ENCODE results near the gene MAP3K10. TPM values are rescaled to one million over a fixed set of nuclear protein-coding genes. Genes with fewer than 3 reads are reported as not detected.

MAP3K10 gene
- total RNA-seq, 1 experiment from 2014 or later: 12.0 TPM

DNA sequence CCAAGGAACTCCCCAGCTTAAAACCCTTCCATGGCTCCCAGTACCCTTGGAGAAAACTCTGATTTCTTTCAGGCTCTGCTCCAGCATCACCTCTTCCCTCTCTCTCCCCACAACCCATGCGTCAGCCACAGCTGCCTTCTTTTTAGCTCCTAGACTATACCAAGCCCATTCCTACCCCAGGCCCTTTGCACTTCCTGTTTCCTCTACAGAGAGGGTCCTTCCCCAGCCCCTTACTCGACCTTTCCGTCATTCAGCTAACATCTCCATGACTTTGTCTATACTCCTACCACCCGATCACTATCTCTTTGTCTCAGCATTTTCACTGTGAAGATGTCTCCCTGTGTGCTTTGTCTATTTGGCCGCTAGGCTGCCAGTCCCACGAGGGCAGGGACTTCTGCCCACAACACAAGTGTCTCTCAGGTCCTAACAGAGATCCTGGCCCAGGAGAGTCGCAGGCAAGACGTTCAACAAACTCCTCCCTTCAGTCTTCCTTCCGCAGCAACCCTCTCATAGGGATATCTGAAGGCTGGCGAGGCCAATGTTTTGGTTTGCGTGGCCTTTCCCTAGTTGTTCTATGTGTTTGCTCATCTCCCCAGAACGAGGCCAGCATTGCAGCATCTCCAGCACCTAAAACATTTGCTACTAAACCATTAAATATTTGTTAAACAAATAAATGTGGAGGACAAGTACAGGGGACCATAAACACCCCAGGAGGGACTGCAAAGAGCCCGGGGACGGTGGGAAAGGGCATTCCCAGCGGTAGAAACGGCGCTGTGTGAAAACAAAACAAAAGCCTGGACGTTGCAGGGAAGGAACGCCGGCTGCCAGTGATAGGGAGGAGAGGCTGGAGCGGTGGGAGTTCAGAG is 34.4 kb downstream of the MAP3K10 start:
- DNase-seq (ENCODE audit: low read depth, low spot score): no peak
- in situ Hi-C loops (cut with HindIII; ENCODE audit: low pct_unique_long_range_greater_than_20kb, low sequenced_read_pairs): no loop called here

DNA sequence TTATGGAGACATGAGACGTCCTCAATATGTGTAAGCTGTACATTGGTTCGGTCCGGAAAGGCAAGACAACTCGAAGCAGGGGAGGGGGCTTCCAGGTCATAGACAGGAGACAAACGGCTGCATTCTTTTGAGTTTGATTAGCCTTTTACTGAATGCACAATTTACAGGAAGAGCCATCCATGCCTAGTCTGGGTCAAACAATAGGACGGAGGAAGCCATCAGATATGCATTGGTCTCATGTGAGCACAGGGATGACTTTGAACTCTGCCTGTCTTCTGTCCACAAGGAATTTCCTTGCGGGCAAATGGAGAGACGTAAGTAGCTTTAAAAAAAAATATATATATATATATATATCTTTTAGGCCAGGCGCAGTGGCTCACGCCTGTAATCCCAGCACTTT is 37.1 kb downstream of the MAP3K10 start:
- peak; percentile 57 for DNase-seq (ENCODE audit: low read depth, low spot score)
- in situ Hi-C loops (cut with HindIII; ENCODE audit: low pct_unique_long_range_greater_than_20kb, low sequenced_read_pairs): no loop called here

DNA sequence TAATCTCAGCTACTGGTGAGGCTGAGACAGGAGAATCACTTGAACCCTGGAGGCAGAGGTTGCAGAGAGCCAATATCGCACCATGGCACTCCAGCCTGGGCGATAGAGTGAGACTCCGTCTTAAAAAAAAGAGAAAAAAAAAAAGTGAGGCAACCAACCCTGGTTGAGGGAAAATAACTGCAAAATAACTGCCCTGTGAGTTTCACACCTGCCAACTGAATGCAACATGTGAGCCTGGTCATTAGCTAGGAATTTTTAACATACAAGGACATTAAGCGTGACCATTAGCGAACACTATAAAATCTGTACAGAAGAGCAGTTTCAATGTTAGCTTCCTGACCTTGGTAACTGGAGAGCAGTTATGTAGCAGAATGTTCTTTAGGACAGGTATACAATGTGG is 37.6 kb downstream of the MAP3K10 start:
- in situ Hi-C loops (cut with HindIII; ENCODE audit: low pct_unique_long_range_greater_than_20kb, low sequenced_read_pairs): no loop called here
- DNase-seq (ENCODE audit: low read depth, low spot score): no peak

DNA sequence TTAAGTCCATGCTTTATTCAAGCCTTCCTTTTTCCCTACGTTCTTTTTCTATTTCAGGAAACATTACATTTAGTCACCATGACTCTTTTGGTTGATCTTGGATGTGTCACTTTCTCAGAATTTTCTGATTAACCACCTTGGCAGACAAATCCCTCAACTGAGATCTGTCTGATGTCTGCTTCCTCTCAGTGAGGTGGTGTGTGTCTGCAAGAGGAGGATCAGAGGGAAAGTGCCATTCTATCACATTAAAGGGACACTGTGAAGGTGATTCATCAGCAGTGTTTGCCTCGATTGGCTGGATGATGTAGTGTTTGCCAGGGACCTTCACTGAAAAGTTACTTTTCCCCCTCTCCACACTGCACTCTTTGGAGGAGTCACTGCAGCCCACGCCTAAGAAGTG is 38.3 kb downstream of the MAP3K10 start:
- in situ Hi-C loops (cut with HindIII; ENCODE audit: low pct_unique_long_range_greater_than_20kb, low sequenced_read_pairs): no loop called here
- no peak for DNase-seq (ENCODE audit: low read depth, low spot score)

DNA sequence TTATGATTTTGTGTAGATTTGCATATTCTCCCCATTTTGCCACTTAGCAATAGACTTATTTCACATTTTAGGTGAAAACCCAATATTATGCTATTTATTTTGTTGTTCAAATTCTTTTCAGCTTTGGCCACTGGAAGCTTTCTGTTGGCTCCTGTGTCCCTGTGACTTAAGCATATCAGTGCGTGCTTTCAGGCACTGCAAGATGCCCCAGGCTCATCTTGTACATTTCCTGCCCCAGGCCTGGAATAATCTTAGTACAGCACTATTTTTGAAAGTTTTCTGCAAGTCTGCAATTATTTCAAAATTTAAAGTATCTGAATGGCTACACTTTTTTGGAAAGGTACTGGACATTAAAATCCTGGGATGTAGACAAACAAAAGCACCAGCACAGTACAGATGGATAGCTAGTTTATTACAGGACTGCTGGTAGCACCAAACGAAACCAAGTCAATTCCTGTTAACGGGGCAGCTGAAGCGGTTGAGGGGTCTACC is 38.7 kb downstream of the MAP3K10 start:
- in situ Hi-C loops (cut with HindIII; ENCODE audit: low pct_unique_long_range_greater_than_20kb, low sequenced_read_pairs): no loop called here
- no peak for DNase-seq (ENCODE audit: low read depth, low spot score)

DNA sequence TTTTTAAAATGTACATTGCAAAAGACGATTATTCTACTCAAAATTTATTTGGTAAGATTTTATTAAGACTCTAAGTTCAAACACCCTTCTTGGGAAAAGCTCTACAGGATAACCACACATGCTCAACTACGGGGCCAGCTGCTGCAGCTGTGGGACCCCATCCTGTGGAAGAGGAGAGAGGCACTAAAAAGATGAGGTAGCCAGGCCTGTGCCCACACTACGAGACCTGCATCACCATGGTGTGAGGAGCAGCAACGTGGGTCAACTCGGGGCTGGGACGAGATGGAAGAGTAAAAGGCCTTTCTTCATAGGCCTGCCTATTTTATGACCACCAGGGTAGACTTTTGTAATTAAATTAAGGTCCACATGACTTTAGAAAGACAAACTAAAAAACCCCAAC is 39.8 kb downstream of the MAP3K10 start:
- no peak for DNase-seq (ENCODE audit: low read depth, low spot score)
- in situ Hi-C loops (cut with HindIII; ENCODE audit: low pct_unique_long_range_greater_than_20kb, low sequenced_read_pairs): no loop called here

DNA sequence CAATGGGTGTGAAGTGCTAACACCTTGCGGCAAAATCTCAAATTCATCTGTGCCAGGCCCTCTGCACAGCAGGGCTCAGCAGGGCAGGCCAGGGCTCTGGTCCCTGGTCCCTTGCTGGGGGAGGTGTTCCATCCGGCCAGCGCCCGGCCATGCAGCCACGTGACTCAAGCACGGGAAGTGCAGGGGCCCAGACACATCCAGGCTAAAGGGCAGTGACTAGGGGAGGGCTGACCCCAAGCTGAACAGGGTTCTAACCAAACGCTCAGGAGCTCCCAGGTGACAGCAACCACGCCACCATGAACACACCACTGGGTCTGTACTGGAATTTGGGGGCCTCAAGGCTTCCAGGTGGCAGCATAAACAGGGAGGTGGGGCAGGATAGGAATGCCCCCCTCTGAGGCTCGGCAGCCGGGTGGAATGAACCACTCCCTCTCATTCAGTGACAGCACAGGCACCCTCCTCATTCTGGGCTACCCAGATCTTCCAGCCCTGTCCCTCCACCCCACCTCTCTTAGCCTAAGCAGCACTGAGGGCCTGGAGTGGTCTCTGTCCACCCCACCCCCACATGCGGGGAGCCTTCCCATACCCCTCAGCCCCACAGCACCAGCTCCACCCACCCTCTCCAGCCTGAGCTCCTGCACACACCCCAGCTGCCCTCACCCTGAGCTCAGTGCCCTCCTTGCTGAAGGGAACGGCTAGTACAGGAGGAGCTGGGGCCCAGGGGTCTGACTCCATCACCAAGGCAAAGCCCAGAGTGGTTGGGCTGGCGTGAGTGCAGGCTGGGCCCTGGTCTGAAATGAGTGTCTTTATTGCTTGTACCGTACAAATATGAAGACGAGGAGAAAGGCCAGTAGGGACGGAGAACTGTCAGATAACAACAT is 40.6 kb downstream of the MAP3K10 start:
- DNase-seq (ENCODE audit: low read depth, low spot score): peak; percentile 41
- in situ Hi-C loops (cut with HindIII; ENCODE audit: low pct_unique_long_range_greater_than_20kb, low sequenced_read_pairs): no loop called here

DNA sequence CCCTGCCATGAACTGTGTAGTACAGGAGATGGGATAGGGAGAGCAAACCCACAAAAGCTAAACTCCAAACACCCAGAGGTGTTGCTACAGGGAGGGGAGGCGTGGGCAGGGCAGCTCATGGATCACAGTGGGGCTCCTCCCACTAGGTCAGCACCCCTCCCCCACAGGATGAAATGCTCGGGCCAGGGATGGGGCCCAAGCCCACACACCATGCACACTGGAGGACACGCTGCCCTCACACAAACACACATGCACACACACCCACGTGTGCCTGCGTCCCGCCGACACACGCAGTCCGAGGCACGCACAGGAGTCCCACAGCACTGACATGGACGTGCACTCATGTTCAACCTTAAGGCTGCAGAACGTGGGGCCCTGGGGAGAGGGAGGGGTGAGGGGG is 41.3 kb downstream of the MAP3K10 start:
- DNase-seq (ENCODE audit: low read depth, low spot score): no peak
- in situ Hi-C loops (cut with HindIII; ENCODE audit: low pct_unique_long_range_greater_than_20kb, low sequenced_read_pairs): no loop called here

DNA sequence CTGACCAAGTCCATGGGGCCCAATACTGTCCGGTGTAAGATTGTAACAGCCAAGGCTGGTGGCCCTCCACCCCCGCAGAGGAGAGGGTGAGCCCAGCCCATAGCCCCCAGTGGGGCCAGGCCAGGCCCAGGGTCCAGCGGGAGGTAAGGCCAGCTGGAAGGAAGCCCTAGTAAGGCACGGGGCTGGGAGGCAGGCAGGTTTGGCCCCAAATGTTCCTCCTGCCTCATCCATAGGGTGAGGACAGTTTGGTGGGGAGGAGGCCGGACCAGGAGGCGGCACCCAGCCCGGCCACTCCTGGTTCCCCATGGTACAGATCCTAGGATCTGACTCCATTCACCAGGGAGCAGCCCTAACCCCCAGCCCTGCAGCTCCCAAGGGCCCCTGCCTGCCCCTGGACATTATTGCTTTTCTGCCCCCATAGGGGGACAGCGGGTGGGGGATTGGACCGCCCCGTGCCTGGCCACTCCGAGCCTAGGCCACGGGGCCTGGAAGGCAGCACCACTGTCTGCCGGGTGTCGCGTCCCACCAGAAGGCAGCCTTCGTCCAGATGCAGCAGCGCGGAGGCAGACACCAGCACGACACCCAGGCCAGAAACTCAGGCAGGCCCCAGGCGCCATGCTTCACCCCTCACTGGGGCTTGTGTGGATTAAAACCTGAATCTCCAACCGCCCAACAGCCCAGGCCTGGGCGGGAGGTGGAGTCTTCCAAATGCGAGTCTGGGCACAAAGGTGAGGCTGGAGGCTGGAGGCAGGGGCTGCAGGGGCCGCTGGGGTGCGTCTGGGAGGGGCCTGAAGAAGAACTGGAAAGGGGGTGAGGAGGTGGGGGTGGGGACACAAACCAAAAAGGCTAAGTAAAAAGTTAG is 42.0 kb downstream of the MAP3K10 start:
- in situ Hi-C loops (cut with HindIII; ENCODE audit: low pct_unique_long_range_greater_than_20kb, low sequenced_read_pairs): no loop called here
- no peak for DNase-seq (ENCODE audit: low read depth, low spot score)

DNA sequence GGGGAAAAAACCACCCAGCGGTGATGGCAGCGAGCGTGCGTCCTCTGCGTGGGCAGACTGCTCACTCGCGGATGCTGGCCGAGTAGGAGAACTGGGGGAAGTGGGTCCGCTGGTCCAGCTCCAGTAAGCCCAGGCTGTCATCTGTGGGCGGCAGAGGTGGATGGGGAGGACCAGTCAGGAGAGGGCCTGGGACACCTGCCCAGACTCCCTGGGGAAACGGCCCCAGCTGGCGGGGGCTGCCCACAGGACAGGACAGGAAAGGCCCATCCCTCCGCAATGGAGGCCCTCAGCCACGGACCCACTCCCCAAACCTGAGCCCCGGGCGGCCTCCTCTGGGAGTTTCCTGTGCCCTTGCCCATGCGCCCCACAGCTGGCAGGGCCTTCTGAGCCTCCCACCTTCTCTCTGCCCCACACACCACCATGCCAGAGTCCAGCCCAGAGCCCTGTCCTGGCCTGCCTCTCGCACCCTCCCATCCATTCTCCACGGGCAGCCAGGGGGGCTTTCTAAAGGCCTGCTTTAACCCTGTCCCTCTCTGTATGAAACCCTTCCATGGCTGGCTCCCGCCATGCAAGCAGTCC is 42.7 kb downstream of the MAP3K10 start:
- in situ Hi-C loops (cut with HindIII; ENCODE audit: low pct_unique_long_range_greater_than_20kb, low sequenced_read_pairs): no loop called here

DNA sequence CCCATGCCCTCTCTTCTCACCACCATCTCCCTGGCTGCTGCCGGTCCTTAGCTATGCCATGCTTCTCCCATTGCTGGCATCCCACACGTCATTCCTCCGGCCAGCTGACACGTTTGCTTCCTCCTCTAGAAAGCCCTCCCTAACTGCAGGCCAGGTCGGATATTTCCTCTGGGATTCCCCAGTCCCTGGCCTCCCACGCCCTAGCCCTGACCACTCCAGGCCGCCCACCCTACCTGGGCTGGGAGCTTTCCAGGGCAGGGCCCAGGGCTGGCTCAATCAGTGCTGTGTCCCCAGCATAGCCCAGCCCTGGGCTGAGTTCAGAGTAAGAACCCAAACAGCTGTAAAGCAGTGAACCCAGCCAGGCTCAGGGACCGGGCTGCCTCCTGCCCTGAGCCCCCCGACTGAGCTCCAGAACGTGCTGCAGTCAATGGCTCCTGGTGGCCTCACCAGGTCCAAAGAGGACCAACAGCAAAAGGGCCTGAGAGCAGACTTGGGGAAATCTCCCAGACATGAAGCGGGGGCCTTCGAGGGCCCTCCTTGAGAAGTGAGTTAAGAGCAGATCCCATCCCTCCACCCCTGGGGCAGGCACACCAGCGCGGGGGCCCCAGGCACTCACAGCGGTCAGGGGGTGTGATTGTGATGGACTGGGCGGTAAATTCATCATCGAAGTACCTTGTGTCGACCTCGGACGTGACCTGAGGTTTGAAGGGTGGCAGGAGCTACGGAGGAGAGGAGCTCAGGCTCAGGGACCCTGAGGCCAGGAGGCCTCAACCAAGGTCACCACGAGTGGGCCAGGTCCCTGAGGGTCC is 43.4 kb downstream of the MAP3K10 start:
- in situ Hi-C loops (cut with HindIII; ENCODE audit: low pct_unique_long_range_greater_than_20kb, low sequenced_read_pairs): no loop called here
- DNase-seq (ENCODE audit: low read depth, low spot score): no peak

More for the DNA sequence above, 42.7 kb downstream of the MAP3K10 start:
- DNase-seq (ENCODE audit: low read depth, low spot score): no peak

DNA sequence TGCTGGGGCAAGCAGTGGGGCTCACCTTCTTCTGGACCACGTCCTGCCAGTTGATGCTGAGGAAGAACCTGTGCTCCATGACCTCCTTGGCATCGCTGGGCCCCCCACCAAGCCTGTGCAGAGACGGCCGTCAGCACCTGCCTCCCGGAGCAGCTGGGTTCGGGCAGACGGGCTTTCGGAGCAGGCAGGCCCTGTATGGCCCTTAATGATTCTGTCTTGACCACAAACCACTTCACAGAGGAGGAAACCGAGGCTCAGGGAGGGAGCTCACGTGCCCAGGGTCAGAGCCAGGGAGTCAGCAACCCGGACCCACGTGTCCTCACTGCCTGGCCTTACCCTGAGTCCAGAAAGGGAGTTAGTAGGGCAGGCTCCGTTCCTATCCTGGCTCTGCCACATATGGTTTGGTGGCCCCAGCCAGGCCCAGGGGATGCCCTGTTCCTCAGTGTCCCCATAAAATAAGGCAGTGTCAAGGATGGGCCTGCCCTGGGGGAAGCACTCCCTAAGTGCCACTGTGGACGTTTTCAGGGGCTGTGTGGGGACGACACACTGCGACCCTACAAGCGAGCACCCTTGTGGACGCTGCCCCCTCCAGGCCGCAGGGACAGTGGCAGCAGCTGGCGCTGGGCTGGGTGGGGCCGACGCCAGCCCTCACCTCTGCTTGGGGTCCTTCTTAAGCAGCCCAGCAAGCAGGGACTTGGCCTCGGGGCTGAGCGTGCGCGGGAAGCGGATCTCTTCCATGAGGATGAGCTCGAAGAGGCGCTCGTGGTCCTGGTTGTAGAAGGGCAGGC is 44.2 kb downstream of the MAP3K10 start:
- no peak for DNase-seq (ENCODE audit: low read depth, low spot score)
- in situ Hi-C loops (cut with HindIII; ENCODE audit: low pct_unique_long_range_greater_than_20kb, low sequenced_read_pairs): no loop called here

DNA sequence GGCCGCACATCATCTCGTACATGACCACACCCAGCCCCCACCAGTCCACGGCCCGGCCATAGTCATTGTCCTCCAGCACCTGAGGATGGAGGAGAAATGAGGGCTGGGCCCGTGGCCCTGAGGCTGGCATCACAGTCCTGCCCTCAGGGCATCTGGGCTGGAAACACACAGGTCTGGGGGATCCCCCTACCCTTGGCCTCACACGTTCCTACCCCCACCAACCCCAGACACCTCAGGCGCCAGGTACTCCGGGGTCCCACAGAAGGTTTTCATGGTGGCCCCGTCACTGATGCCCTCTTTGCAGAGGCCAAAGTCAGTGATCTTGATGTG is 44.8 kb downstream of the MAP3K10 start:
- DNase-seq (ENCODE audit: low read depth, low spot score): no peak
- in situ Hi-C loops (cut with HindIII; ENCODE audit: low pct_unique_long_range_greater_than_20kb, low sequenced_read_pairs): no loop called here

DNA sequence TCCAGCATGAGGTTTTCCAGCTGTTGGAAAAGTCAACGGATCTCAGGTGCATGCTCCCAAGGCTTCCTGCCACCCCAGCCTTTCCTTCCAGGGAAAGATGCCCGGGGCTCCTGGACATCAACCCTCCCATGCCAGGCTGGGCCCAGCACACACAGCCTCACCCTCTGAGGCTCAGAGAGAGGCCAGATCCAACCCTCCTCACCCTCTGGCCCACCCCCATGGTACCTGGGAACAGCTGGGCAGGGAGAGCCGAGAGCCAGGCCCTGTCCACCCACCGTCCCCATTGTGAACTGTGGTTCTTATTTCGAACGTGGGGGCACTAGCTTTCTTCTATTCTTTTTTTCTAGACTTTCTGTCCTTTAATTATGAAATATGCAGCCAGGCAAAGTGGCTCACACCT is 45.1 kb downstream of the MAP3K10 start:
- DNase-seq (ENCODE audit: low read depth, low spot score): no peak
- in situ Hi-C loops (cut with HindIII; ENCODE audit: low pct_unique_long_range_greater_than_20kb, low sequenced_read_pairs): no loop called here

DNA sequence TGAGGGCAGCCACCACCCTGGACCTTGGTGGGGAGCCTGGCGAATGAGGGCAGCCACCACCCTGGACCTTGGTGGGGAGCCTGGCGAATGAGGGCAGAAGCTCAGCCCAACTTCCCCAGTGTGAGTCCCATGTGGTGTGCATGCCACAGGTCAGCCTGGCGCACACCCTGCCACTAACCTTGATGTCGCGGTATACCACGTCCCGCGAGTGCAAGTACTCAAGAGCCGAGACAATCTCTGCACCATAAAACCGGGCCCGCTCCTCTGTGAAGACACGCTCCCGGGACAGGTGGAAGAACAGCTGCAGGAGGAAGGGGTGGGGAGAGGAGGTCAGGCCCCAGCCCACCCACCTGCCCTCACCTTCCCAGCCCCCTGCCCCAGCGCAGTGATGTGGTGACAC is 46.6 kb downstream of the MAP3K10 start:
- in situ Hi-C loops (cut with HindIII; ENCODE audit: low pct_unique_long_range_greater_than_20kb, low sequenced_read_pairs): no loop called here
- no peak for DNase-seq (ENCODE audit: low read depth, low spot score)

DNA sequence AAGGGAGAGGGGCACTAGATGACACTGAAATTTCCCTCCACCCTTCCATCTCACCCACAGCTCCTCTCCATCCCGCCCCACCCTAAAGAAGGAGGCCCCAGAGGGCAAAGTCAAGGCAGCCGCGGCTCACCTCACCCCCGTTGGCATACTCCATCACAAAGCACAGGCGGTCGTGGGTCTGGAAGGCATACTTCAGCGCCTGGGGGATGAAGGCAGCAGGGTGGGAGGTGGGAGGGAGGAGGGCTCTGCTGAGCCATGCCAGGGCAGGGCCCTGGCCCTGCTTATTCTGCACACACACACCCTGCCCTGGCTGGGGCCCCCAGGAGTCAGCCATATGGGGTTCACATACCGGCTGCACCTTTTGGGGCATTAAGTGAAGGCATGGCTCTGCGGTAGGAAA is 47.5 kb downstream of the MAP3K10 start:
- in situ Hi-C loops (cut with HindIII; ENCODE audit: low pct_unique_long_range_greater_than_20kb, low sequenced_read_pairs): no loop called here
- DNase-seq (ENCODE audit: low read depth, low spot score): no peak

All from SK-MEL-5 (cell line).